Activated CD4-positive, alpha-beta T cell treated with anti-CD3 and anti-CD28 coated beads, Interleukin-10, Interleukin-2, amounts not matched to agents 100 ng/mL and 50 ng/mL, durations not matched to agents 16 hours and 8 hours (primary cell): ENCODE results near the gene KRTAP6-1.

Experiments
- DNase-seq: peaks from one replicate; pipeline ENCODE4 v3.0.0-alpha.2; 2020

The KRTAP6-1 gene

GRCh38 chr21:30567617-30568016 is 46.1 kb downstream of the KRTAP6-1 start:
- no peak for DNase-seq

DNA sequence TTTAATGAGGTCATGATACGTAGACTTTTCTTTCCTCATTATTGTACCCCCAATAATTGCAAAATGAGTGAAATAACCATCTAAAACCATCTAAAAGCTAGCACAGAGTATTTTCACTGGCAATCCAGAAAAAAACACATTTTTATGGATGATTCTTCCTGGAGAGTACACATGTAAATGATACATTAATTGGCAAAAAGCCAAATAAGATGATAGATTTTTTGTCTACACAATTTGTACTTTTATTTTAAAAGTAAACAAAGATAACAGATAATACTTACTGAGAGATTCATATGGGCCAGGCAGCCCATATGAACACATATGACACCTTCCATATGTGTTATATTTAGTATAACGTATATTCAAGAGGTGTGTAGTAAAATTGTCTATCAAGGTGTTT is 50.1 kb downstream of the KRTAP6-1 start:
- DNase-seq: no peak
